HTERT RPE-1 (cell line): ENCODE results near the gene ZEB2.

Experiments used
- in situ Hi-C: fragments of 300-500 bp; cut with MboI; formaldehyde crosslinking; loops from 4 replicates; pipeline ENCODE4 v1.14.3; 2020; ENCODE audit warnings: low sequenced_read_pairs

The ZEB2 gene

GRCh38 chr2:144514616-144515091 is 5.3 kb downstream of the ZEB2 start:
- in situ Hi-C loops: no loop called here

GRCh38 chr2:144513388-144514101 is 6.4 kb downstream of the ZEB2 start:
- in situ Hi-C loops: no loop called here

DNA sequence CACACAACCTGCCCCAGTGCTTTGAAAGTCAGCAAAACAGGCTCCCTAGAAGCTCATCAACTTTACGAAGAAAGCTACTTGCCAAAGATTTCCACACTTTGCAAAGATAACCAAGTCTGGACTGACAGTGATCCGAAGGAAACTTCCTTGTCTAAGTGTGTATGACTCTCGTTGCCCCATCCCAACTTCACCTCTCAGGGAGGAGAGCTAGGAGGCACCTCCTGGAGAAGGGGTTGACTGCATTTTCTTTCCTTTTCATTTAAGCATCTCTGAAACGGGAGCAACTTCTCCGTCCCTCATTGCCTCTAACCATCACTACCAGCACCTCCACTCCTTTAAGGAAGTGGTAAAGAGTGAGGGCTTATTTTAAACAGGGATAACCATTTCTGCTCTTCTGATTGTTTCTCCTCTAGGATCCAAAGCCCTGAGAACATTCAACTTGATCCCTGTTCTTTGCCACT is 7.0 kb downstream of the ZEB2 start:
- in situ Hi-C loops: no loop called here

DNA sequence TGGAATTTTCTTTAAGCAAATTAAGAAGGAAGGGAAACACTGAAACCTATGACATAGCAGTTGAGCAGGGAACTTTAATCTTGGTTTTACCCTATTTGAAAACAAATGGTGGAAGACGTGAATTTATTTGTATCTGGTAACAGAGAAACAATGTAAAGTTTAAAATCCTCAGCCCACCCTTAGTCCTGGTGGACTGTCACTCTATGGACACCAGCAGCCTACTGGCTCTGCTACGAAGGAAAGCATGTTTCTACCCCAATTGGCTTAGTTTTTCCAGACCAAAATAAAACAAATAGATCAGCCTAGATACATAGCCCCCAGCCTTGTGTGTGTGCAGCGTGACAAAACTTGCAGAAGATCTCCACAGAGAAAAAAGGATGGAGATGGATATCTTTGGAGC is 7.4 kb downstream of the ZEB2 start:
- in situ Hi-C loops: no loop called here

DNA sequence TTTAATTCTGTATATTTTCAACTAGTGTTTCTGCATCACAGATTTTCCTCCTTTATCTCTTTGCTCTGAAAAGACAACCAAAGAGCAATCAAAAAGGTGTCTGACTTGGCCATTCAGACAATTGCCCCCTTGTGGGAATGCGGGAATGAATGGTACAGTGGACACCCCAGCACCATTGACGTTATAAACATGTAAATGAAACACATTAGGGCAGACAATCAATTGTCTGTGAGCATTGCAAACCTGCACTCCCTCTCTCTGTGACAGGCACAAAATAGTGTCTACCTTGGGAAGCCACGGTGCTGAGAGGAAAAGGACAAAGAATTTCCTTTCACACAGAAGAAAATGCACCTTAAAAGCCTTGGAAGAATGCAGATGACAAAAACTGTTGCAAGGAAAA is 8.0 kb downstream of the ZEB2 start:
- in situ Hi-C loops: no loop called here

GRCh38 chr2:144511226-144511810 is 8.6 kb downstream of the ZEB2 start:
- in situ Hi-C loops: no loop called here

GRCh38 chr2:144510294-144510991 is 9.5 kb downstream of the ZEB2 start:
- in situ Hi-C loops: no loop called here

GRCh38 chr2:144509879-144510221 is 10.1 kb downstream of the ZEB2 start:
- in situ Hi-C loops: no loop called here

- in situ Hi-C loops: no loop called here
Measured at GRCh38 chr2:144509001-144509878, 10.7 kb downstream of the ZEB2 start.

DNA sequence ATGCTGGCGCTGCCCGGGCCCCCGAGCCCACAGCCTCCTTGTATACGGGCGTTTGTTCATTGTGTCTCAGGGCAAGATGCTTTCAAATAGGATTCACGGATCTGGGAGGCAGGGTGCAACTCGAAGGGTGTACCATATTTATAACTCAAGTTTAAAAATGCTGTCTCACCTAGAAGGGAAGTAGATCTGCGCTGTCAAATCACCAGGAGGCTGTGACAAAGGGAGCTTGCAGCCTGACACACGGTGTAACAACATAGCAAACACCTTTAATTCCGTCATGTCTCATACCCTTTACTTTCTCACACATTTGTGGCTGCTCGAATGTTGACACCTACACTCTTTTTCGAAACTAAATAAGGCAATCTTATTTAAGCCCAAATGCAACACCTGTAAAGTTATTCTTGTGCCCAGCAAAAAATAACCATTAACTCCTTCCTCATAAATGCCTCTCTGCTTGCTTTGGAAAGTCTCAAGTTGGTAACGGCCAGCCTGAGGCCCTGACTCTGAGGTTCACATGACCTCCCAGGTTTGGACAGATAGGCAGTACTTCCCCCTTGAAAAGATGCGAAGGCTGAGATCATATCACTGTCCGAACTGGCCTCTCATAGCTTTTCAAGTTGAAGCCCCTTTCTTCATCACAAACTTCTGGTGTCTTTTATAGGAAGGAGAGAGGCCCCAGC is 11.6 kb downstream of the ZEB2 start:
- in situ Hi-C loops: no loop called here

GRCh38 chr2:144507441-144508171 is 12.3 kb downstream of the ZEB2 start:
- in situ Hi-C loops: no loop called here

GRCh38 chr2:144505245-144505831 is 14.6 kb downstream of the ZEB2 start:
- in situ Hi-C loops: no loop called here

- in situ Hi-C loops: no loop called here
Measured at GRCh38 chr2:144504218-144504641, 15.7 kb downstream of the ZEB2 start.

- in situ Hi-C loops: no loop called here
Measured at GRCh38 chr2:144503242-144503641, 16.7 kb downstream of the ZEB2 start.

DNA sequence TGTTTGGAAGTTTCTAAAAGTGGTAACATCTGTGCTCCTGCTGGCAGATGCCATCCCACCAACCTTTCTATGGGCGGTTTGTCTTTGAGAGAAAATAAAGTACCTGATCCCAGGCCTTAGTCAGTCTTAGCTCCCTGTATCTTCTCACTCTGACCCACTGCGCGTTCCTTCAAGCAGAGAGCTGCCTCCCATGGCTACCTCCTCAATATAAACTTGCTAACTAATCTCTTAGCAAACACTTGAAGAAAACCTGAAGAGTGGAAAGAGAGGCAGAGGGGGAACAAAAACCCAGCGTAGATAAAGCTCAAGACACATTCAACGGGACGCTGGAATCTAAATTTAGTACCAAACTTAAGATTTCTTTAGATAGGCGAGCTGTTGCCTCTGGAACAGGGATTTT is 17.6 kb downstream of the ZEB2 start:
- in situ Hi-C loops: no loop called here

DNA sequence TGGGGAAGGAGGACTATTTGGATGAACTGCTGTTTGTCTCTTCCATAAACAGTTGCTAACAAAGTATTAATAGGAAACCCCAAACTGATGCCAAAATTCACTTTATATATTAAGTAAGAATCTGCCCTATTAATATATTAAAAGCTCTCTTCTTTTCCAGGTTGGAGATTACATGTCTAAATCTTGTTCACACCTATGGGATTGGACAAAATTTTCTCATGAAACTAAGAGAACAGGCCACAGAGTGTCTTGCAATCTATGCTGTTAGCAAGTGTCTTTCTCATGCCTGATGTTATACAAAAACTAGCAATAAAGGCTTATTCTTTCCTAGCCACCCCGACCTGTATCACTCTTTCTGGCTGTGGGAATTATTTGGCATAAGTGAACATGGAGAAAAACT is 18.3 kb downstream of the ZEB2 start:
- in situ Hi-C loops: no loop called here

- in situ Hi-C loops: no loop called here
Measured at GRCh38 chr2:144501118-144501517, 18.8 kb downstream of the ZEB2 start.

DNA sequence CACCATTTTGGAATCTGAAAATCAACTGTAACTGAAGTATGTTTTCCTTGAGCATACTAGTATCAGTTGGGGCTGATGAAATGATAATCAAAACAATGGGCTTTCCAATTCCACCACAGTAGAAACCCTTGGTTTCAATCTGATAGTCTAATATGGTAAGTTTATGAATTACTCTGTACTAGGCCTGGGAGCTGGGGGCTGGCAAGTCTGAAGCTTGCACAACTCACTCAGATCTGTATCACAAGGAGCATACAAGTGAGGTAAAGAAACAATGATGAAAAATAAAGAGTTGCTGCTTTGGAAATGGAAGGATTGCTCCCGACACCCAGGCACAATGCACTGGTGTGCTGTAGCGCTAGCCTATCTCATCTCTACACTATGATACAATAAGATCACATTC is 19.4 kb downstream of the ZEB2 start:
- in situ Hi-C loops: no loop called here

DNA sequence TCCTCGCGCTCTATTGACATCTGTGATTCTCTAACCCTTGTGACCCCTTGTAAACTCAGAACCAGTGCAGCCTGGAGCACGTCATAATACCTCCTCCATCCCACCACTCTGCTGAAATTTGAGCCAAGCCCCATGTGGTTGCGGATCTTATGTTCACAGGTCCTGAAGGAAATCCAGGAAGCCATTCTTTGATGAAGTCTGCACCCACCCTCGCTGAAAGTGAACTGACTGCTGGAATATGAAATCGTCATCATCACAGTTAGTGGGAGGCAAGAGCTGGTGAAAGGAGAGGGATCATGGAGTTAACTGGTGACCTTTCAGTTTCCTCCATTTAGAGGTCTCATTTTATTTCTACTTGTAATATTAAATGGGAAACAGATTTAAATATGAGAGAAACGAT is 21.6 kb downstream of the ZEB2 start:
- in situ Hi-C loops: no loop called here
